Upper lobe of left lung (tissue), 4 donors: Measurements from ENCODE around the gene EPB41L4B.

ENCODE experiments used
- EP300 ChIP-seq, 4 donors: sonication (generic); formaldehyde crosslinking; IDR thresholded peaks; one replicate each; pipeline ENCODE4 v1.5.1; 2017; ENCODE audit warnings: antibody characterized with exemption in 4 of 4, control low read depth in 2 of 4
- POLR2A ChIP-seq, 4 donors: fragments of 450-650 bp; IDR thresholded peaks; one replicate each; pipeline ENCODE4 v1.5.1; 2016 to 2017; ENCODE audit warnings: antibody characterized with exemption in 4 of 4, mild to moderate bottlenecking in 2 of 4
- POLR2AphosphoS5 ChIP-seq, 2 donors: sonication (generic); formaldehyde crosslinking; IDR thresholded peaks; one replicate each; pipeline ENCODE4 v1.5.1; 2017; ENCODE audit warnings: antibody characterized with exemption in 2 of 2
- TF ChIP-seq, protein P1 (sequence below), 6 experiments: fragments of 450-650 bp in 4 of 6; fragments of 200-600 bp in 2 of 6; sonication (generic) in 2 of 6; IDR thresholded peaks; one replicate each; pipeline ENCODE4 v1.5.1; 2016 to 2019; ENCODE audit warnings: antibody characterized with exemption in 6 of 6

GRCh38 chr9:109156708-109157107, 164.2 kb downstream of the EPB41L4B start:
- TF ChIP-seq, protein P1, sequence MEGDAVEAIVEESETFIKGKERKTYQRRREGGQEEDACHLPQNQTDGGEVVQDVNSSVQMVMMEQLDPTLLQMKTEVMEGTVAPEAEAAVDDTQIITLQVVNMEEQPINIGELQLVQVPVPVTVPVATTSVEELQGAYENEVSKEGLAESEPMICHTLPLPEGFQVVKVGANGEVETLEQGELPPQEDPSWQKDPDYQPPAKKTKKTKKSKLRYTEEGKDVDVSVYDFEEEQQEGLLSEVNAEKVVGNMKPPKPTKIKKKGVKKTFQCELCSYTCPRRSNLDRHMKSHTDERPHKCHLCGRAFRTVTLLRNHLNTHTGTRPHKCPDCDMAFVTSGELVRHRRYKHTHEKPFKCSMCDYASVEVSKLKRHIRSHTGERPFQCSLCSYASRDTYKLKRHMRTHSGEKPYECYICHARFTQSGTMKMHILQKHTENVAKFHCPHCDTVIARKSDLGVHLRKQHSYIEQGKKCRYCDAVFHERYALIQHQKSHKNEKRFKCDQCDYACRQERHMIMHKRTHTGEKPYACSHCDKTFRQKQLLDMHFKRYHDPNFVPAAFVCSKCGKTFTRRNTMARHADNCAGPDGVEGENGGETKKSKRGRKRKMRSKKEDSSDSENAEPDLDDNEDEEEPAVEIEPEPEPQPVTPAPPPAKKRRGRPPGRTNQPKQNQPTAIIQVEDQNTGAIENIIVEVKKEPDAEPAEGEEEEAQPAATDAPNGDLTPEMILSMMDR (IDR thresholded peaks at IDR 0.05), result no peak
- no peak for TF ChIP-seq POLR2AphosphoS5 (IDR thresholded peaks at IDR 0.05)
- TF ChIP-seq POLR2A (IDR thresholded peaks at IDR 0.05), result no peak
- no peak for TF ChIP-seq EP300 (IDR thresholded peaks at IDR 0.05)
